ENCODE data around the gene DHRS13.

DHRS13 gene

DNA sequence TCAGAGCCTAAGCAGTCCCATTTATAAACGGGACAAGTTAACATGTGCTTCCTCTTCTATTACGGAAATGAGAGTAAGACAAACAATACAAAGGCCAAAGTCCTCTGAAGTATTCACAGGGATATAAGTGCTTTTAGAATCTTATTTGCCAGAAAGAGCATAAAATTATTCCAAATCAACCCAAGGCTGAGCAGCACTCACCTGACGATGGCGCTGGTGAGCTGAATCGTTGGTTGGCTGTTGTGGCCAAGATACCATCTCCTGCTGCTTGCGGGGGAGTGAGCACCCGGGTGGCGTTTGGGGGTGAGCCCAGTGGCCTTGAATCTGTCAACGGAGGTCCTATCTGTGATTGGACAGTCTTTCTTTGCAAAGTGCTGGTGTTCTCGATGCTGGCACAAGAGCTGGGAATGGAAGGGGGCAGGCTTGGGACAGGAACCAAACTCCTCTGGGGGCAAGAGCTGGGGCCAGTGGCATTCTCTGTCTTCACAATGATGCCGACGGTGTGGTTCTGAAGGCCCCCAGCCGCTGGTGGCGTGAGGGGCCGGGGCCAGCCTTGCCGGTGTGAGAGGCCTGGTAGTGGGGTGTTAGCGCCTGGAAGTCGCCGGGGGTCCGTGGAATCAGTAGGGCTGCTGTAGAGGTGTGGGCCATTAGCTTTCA is 9.5 kb upstream of the DHRS13 start:
- TF ChIP-seq, protein P1, sequence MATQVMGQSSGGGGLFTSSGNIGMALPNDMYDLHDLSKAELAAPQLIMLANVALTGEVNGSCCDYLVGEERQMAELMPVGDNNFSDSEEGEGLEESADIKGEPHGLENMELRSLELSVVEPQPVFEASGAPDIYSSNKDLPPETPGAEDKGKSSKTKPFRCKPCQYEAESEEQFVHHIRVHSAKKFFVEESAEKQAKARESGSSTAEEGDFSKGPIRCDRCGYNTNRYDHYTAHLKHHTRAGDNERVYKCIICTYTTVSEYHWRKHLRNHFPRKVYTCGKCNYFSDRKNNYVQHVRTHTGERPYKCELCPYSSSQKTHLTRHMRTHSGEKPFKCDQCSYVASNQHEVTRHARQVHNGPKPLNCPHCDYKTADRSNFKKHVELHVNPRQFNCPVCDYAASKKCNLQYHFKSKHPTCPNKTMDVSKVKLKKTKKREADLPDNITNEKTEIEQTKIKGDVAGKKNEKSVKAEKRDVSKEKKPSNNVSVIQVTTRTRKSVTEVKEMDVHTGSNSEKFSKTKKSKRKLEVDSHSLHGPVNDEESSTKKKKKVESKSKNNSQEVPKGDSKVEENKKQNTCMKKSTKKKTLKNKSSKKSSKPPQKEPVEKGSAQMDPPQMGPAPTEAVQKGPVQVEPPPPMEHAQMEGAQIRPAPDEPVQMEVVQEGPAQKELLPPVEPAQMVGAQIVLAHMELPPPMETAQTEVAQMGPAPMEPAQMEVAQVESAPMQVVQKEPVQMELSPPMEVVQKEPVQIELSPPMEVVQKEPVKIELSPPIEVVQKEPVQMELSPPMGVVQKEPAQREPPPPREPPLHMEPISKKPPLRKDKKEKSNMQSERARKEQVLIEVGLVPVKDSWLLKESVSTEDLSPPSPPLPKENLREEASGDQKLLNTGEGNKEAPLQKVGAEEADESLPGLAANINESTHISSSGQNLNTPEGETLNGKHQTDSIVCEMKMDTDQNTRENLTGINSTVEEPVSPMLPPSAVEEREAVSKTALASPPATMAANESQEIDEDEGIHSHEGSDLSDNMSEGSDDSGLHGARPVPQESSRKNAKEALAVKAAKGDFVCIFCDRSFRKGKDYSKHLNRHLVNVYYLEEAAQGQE (IDR thresholded peaks at IDR 0.05; ENCODE audit: insufficient read depth in 1 of 2, low read depth in 2 of 2, low read length in 2 of 2): no peak
- TF ChIP-seq TAF1 (IDR thresholded peaks at IDR 0.05; ENCODE audit: borderline replicate concordance, insufficient read depth, low read length): no peak
- no peak for TF ChIP-seq POLR2AphosphoS5 (IDR thresholded peaks at IDR 0.05; ENCODE audit: low read depth, low read length)
- TF ChIP-seq FOXP2 (optimal IDR thresholded peaks at IDR 0.05; ENCODE audit: borderline replicate concordance, extremely low read depth, extremely low read length, insufficient read depth): no peak
- TF ChIP-seq SIN3A (IDR thresholded peaks at IDR 0.05; ENCODE audit: borderline replicate concordance, insufficient read depth, low read length): no peak

DNA sequence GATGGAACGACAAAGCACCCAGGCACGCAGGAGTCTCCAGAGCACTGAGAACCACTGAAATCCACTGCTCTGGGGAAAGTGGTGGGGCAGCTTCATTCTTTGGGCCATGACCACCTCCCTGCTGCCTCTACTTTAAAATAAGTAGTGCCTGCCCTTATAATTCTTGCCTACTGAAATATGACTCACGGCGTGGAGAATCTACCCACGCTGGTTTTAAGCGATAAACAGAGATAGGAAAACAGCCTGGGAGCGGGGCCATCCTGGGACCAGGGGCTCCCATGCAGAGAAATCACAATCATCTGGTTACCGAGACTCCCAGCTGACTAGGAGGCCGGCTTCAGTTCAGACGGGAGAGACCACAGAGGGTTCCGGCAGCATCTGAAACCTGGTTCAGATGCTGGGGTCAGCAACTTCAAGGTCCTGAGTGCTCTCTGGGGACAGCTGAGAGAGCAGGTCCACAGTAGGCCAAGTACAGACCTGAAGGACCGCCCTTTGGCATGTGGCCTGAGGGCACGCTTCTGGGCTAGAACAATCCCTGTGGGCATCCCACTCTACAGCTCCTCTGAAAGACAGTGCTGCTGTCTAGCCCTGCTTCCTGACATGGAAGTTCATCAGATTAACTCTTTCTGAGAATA is 8.6 kb upstream of the DHRS13 start:
- TF ChIP-seq, protein P1 (IDR thresholded peaks at IDR 0.05; ENCODE audit: insufficient read depth in 1 of 2, low read depth in 2 of 2, low read length in 2 of 2): no peak
- TF ChIP-seq SIN3A (IDR thresholded peaks at IDR 0.05; ENCODE audit: borderline replicate concordance, insufficient read depth, low read length) (no peak), FOXP2 (optimal IDR thresholded peaks at IDR 0.05; ENCODE audit: borderline replicate concordance, extremely low read depth, extremely low read length, insufficient read depth) (no peak), TAF1 (IDR thresholded peaks at IDR 0.05; ENCODE audit: borderline replicate concordance, insufficient read depth, low read length) (no peak), POLR2AphosphoS5 (IDR thresholded peaks at IDR 0.05; ENCODE audit: low read depth, low read length) (no peak)

DNA sequence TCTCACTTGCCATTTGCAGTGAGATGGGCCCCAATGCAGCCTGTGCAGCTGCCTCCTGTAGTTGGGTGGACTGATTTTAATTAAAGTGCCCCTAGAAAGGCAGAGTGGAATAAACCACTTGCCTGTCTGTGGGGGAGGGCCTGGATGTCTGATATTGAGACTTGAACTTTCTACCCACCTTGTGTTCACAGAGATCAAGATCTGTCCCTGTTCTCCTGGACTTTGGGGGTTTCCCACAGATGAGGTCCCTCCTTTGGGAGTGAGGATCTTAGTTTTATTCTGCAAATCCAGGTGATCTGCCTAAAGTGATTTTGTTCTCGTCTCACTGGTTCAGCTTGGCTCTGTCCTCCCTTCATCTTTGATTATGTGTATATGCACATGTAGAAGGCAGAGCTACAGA is 7.7 kb upstream of the DHRS13 start:
- TF ChIP-seq, protein P1 (IDR thresholded peaks at IDR 0.05; ENCODE audit: insufficient read depth in 1 of 2, low read depth in 2 of 2, low read length in 2 of 2): no peak
- TF ChIP-seq FOXP2 (optimal IDR thresholded peaks at IDR 0.05; ENCODE audit: borderline replicate concordance, extremely low read depth, extremely low read length, insufficient read depth): no peak
- no peak for TF ChIP-seq SIN3A (IDR thresholded peaks at IDR 0.05; ENCODE audit: borderline replicate concordance, insufficient read depth, low read length)
- no peak for TF ChIP-seq TAF1 (IDR thresholded peaks at IDR 0.05; ENCODE audit: borderline replicate concordance, insufficient read depth, low read length)
- TF ChIP-seq POLR2AphosphoS5 (IDR thresholded peaks at IDR 0.05; ENCODE audit: low read depth, low read length): no peak

DNA sequence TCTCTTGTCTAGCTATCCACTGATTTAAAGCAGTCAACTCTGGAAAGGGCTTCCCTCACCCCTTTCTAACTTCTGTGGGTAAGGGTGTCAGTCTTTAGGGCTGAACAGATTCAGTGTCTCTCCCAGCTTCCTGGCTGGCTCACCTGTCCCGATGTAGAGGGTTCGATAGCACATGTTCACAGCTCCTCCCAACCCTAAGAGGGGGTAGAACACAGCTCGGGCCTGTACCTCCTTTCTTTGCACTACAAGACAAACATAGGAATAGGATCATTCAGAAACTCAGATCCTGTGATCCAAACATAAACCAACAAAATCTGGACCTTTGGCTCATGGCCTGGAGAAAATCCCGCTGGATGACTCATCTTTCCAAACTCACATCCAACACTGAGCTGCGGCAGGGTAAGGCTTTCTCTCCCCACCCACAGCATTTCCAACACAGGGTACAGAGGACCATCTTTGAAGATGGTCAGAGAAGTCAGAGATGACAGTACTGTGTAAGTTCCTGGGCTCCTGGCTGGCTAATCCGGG is 5.8 kb upstream of the DHRS13 start:
- TF ChIP-seq, protein P1 (IDR thresholded peaks at IDR 0.05; ENCODE audit: insufficient read depth in 1 of 2, low read depth in 2 of 2, low read length in 2 of 2): no peak
- TF ChIP-seq TAF1 (IDR thresholded peaks at IDR 0.05; ENCODE audit: borderline replicate concordance, insufficient read depth, low read length) (no peak), POLR2AphosphoS5 (IDR thresholded peaks at IDR 0.05; ENCODE audit: low read depth, low read length) (no peak; the same call in 1 of the 2 replicates), FOXP2 (optimal IDR thresholded peaks at IDR 0.05; ENCODE audit: borderline replicate concordance, extremely low read depth, extremely low read length, insufficient read depth) (no peak), SIN3A (IDR thresholded peaks at IDR 0.05; ENCODE audit: borderline replicate concordance, insufficient read depth, low read length) (no peak)
